ENCODE measurements around the gene CDH22.
A peak's percentile ranks its signal among the peaks of the same experiment; 100 is the strongest.

The CDH22 gene

GRCh38 chr20:46277602-46278001, 30.7 kb downstream of the CDH22 start:
- DNase-seq (ENCODE audit: low spot score) = no peak
- Histone ChIP-seq H2BK12ac (ENCODE audit: low read length) (no peak overlapping the region), H2AK5ac (ENCODE audit: low read depth, low read length) (no peak overlapping the region), H3K4me2 (ENCODE audit: insufficient read depth, low read length, poor library complexity, severe bottlenecking) (no peak overlapping the region), H3K18ac (ENCODE audit: low read length) (no peak overlapping the region), H4K91ac (ENCODE audit: low read depth, low read length, poor library complexity) (no peak overlapping the region), H3K9ac (ENCODE audit: low read depth, low read length, poor library complexity) (no peak overlapping the region), H3K79me1 (ENCODE audit: low read depth, low read length) (no peaks in the 10 kb centered on the region), H3K4me1 (ENCODE audit: control insufficient read depth in 2 of 2, insufficient read depth in 1 of 2, low read depth in 1 of 2, low read length in 2 of 2) (peaks cover 0 to 6% of the 10 kb centered on the region in 2 donors), H3K4me3 (ENCODE audit: low read length in 2 of 2) (no peak overlapping the region), H3K4ac (ENCODE audit: low read length) (no peak overlapping the region), H2BK5ac (ENCODE audit: low read length) (no peak overlapping the region), H3K14ac (ENCODE audit: low read length) (no peak overlapping the region), H3K9me3 (replicated peaks in 1 of 2; ENCODE audit: control insufficient read depth in 2 of 2, insufficient read depth in 1 of 2, low read depth in 1 of 2, low read length in 2 of 2) (no peaks in the 10 kb centered on the region), H2AFZ (ENCODE audit: low read length) (no peak overlapping the region), H3K23ac (ENCODE audit: low read depth, low read length, poor library complexity) (no peak overlapping the region), H3K36me3 (replicated peaks in 1 of 2; ENCODE audit: control insufficient read depth in 2 of 2, insufficient read depth in 2 of 2, low read length in 2 of 2) (no peaks in the 10 kb centered on the region), H4K8ac (ENCODE audit: low read depth, low read length) (no peak overlapping the region), H2BK120ac (ENCODE audit: low read depth, low read length) (no peak overlapping the region), H3K27me3 (ENCODE audit: control insufficient read depth in 3 of 3, insufficient read depth in 3 of 3, low read depth in 1 of 3, low read length in 3 of 3) (peaks cover 0 to 52% (median 0%) of the 10 kb centered on the region in 3 experiments), H2BK15ac (ENCODE audit: low read length) (peak overlapping the region; percentile 27), H3K27ac (replicated peaks; ENCODE audit: low read length) (no peak overlapping the region)
- no CpG with 5 or more reads among the region's 8 CpGs for WGBS, 2 donors (ENCODE audit: extremely low coverage in 2 of 2, insufficient read length in 2 of 2, insufficient replicate concordance in 1 of 2)

GRCh38 chr20:46276531-46276930, 31.8 kb downstream of the CDH22 start:
- no peak overlapping the region for H2BK12ac ChIP-seq (ENCODE audit: low read length)
- H2AFZ ChIP-seq (ENCODE audit: low read length) = no peak overlapping the region
- no peak overlapping the region for H3K4me2 ChIP-seq (ENCODE audit: insufficient read depth, low read length, poor library complexity, severe bottlenecking)
- no peaks in the 10 kb centered on the region for H3K79me1 ChIP-seq (ENCODE audit: low read depth, low read length)
- H3K4me1 ChIP-seq (ENCODE audit: control insufficient read depth in 2 of 2, insufficient read depth in 1 of 2, low read depth in 1 of 2, low read length in 2 of 2) = peaks cover 0 to 6% of the 10 kb centered on the region in 2 donors
- no peak for DNase-seq (ENCODE audit: low spot score)
- H2BK120ac ChIP-seq (ENCODE audit: low read depth, low read length) = no peak overlapping the region
- H3K14ac ChIP-seq (ENCODE audit: low read length) = no peak overlapping the region
- no peak overlapping the region for H3K18ac ChIP-seq (ENCODE audit: low read length)
- H4K91ac ChIP-seq (ENCODE audit: low read depth, low read length, poor library complexity) = no peak overlapping the region
- H3K4ac ChIP-seq (ENCODE audit: low read length) = no peak overlapping the region
- no peaks in the 10 kb centered on the region for H3K9me3 ChIP-seq (replicated peaks in 1 of 2; ENCODE audit: control insufficient read depth in 2 of 2, insufficient read depth in 1 of 2, low read depth in 1 of 2, low read length in 2 of 2)
- no peak overlapping the region for H3K9ac ChIP-seq (ENCODE audit: low read depth, low read length, poor library complexity)
- H2BK15ac ChIP-seq (ENCODE audit: low read length) = no peak overlapping the region
- no peak overlapping the region for H3K23ac ChIP-seq (ENCODE audit: low read depth, low read length, poor library complexity)
- H2BK5ac ChIP-seq (ENCODE audit: low read length) = no peak overlapping the region
- H3K27ac ChIP-seq (replicated peaks; ENCODE audit: low read length) = no peak overlapping the region
- H3K36me3 ChIP-seq (replicated peaks in 1 of 2; ENCODE audit: control insufficient read depth in 2 of 2, insufficient read depth in 2 of 2, low read length in 2 of 2) = no peaks in the 10 kb centered on the region
- H2AK5ac ChIP-seq (ENCODE audit: low read depth, low read length) = no peak overlapping the region
- no peak overlapping the region for H4K8ac ChIP-seq (ENCODE audit: low read depth, low read length)
- WGBS, 2 donors (ENCODE audit: extremely low coverage in 2 of 2, insufficient read length in 2 of 2, insufficient replicate concordance in 1 of 2) = no CpG with 5 or more reads among the region's 4 CpGs
- H3K27me3 ChIP-seq (ENCODE audit: control insufficient read depth in 3 of 3, insufficient read depth in 3 of 3, low read depth in 1 of 3, low read length in 3 of 3) = peaks cover 0 to 43% (median 0%) of the 10 kb centered on the region in 3 experiments
- H3K4me3 ChIP-seq (ENCODE audit: low read length in 2 of 2) = no peak overlapping the region

- WGBS, 2 donors (ENCODE audit: extremely low coverage in 2 of 2, insufficient read length in 2 of 2, insufficient replicate concordance in 1 of 2) = no CpG with 5 or more reads among the region's 4 CpGs
Observed at GRCh38 chr20:46275091-46275490, 33.2 kb downstream of the CDH22 start.

GRCh38 chr20:46273717-46274116, 34.6 kb downstream of the CDH22 start:
- H2AFZ ChIP-seq (ENCODE audit: low read length) = no peak overlapping the region
- H4K91ac ChIP-seq (ENCODE audit: low read depth, low read length, poor library complexity) = no peak overlapping the region
- H3K27me3 ChIP-seq (ENCODE audit: control insufficient read depth in 3 of 3, insufficient read depth in 3 of 3, low read depth in 1 of 3, low read length in 3 of 3) = peaks cover 0 to 45% (median 0%) of the 10 kb centered on the region in 3 experiments
- peaks cover 0 to 6% of the 10 kb centered on the region in 2 donors for H3K4me1 ChIP-seq (ENCODE audit: control insufficient read depth in 2 of 2, insufficient read depth in 1 of 2, low read depth in 1 of 2, low read length in 2 of 2)
- WGBS, 2 donors (ENCODE audit: extremely low coverage in 2 of 2, insufficient read length in 2 of 2, insufficient replicate concordance in 1 of 2) = no CpG with 5 or more reads among the region's 2 CpGs
- H3K79me1 ChIP-seq (ENCODE audit: low read depth, low read length) = no peaks in the 10 kb centered on the region
- no peak overlapping the region for H2BK12ac ChIP-seq (ENCODE audit: low read length)
- H4K8ac ChIP-seq (ENCODE audit: low read depth, low read length) = no peak overlapping the region
- H2AK5ac ChIP-seq (ENCODE audit: low read depth, low read length) = no peak overlapping the region
- H3K27ac ChIP-seq (replicated peaks; ENCODE audit: low read length) = no peak overlapping the region
- no peak overlapping the region for H3K4ac ChIP-seq (ENCODE audit: low read length)
- no peak overlapping the region for H3K18ac ChIP-seq (ENCODE audit: low read length)
- no peak overlapping the region for H3K9ac ChIP-seq (ENCODE audit: low read depth, low read length, poor library complexity)
- no peak overlapping the region for H2BK5ac ChIP-seq (ENCODE audit: low read length)
- DNase-seq (ENCODE audit: low spot score) = no peak
- H3K36me3 ChIP-seq (replicated peaks in 1 of 2; ENCODE audit: control insufficient read depth in 2 of 2, insufficient read depth in 2 of 2, low read length in 2 of 2) = no peaks in the 10 kb centered on the region
- no peak overlapping the region for H3K14ac ChIP-seq (ENCODE audit: low read length)
- no peak overlapping the region for H3K4me2 ChIP-seq (ENCODE audit: insufficient read depth, low read length, poor library complexity, severe bottlenecking)
- H3K4me3 ChIP-seq (ENCODE audit: low read length in 2 of 2) = no peak overlapping the region
- no peak overlapping the region for H3K23ac ChIP-seq (ENCODE audit: low read depth, low read length, poor library complexity)
- no peak overlapping the region for H2BK120ac ChIP-seq (ENCODE audit: low read depth, low read length)
- H2BK15ac ChIP-seq (ENCODE audit: low read length) = no peak overlapping the region
- no peaks in the 10 kb centered on the region for H3K9me3 ChIP-seq (replicated peaks in 1 of 2; ENCODE audit: control insufficient read depth in 2 of 2, insufficient read depth in 1 of 2, low read depth in 1 of 2, low read length in 2 of 2)

More at GRCh38 chr20:46275091-46275490, 33.2 kb downstream of the CDH22 start:
- DNase-seq (ENCODE audit: low spot score) = no peak
- no peak overlapping the region for H3K14ac ChIP-seq (ENCODE audit: low read length)
- peaks cover 0 to 35% (median 0%) of the 10 kb centered on the region in 3 experiments for H3K27me3 ChIP-seq (ENCODE audit: control insufficient read depth in 3 of 3, insufficient read depth in 3 of 3, low read depth in 1 of 3, low read length in 3 of 3)
- no peak overlapping the region for H4K91ac ChIP-seq (ENCODE audit: low read depth, low read length, poor library complexity)
- no peak overlapping the region for H2AFZ ChIP-seq (ENCODE audit: low read length)
- H3K18ac ChIP-seq (ENCODE audit: low read length) = no peak overlapping the region
- H3K4me2 ChIP-seq (ENCODE audit: insufficient read depth, low read length, poor library complexity, severe bottlenecking) = no peak overlapping the region
- no peak overlapping the region for H2BK5ac ChIP-seq (ENCODE audit: low read length)
- no peak overlapping the region for H3K4me3 ChIP-seq (ENCODE audit: low read length in 2 of 2)
- no peak overlapping the region for H2BK15ac ChIP-seq (ENCODE audit: low read length)
- H3K36me3 ChIP-seq (replicated peaks in 1 of 2; ENCODE audit: control insufficient read depth in 2 of 2, insufficient read depth in 2 of 2, low read length in 2 of 2) = no peaks in the 10 kb centered on the region
- no peak overlapping the region for H2AK5ac ChIP-seq (ENCODE audit: low read depth, low read length)
- no peak overlapping the region for H3K9ac ChIP-seq (ENCODE audit: low read depth, low read length, poor library complexity)
- H3K79me1 ChIP-seq (ENCODE audit: low read depth, low read length) = no peaks in the 10 kb centered on the region
- H3K9me3 ChIP-seq (replicated peaks in 1 of 2; ENCODE audit: control insufficient read depth in 2 of 2, insufficient read depth in 1 of 2, low read depth in 1 of 2, low read length in 2 of 2) = no peaks in the 10 kb centered on the region
- no peak overlapping the region for H4K8ac ChIP-seq (ENCODE audit: low read depth, low read length)
- H2BK12ac ChIP-seq (ENCODE audit: low read length) = no peak overlapping the region
- H3K4me1 ChIP-seq (ENCODE audit: control insufficient read depth in 2 of 2, insufficient read depth in 1 of 2, low read depth in 1 of 2, low read length in 2 of 2) = peaks cover 0 to 6% of the 10 kb centered on the region in 2 donors
- H2BK120ac ChIP-seq (ENCODE audit: low read depth, low read length) = no peak overlapping the region
- no peak overlapping the region for H3K23ac ChIP-seq (ENCODE audit: low read depth, low read length, poor library complexity)
- H3K4ac ChIP-seq (ENCODE audit: low read length) = no peak overlapping the region
- H3K27ac ChIP-seq (replicated peaks; ENCODE audit: low read length) = no peak overlapping the region

Measured in neuronal stem cell (in vitro differentiated cells).